ENCODE results near the gene C3.

DNA sequence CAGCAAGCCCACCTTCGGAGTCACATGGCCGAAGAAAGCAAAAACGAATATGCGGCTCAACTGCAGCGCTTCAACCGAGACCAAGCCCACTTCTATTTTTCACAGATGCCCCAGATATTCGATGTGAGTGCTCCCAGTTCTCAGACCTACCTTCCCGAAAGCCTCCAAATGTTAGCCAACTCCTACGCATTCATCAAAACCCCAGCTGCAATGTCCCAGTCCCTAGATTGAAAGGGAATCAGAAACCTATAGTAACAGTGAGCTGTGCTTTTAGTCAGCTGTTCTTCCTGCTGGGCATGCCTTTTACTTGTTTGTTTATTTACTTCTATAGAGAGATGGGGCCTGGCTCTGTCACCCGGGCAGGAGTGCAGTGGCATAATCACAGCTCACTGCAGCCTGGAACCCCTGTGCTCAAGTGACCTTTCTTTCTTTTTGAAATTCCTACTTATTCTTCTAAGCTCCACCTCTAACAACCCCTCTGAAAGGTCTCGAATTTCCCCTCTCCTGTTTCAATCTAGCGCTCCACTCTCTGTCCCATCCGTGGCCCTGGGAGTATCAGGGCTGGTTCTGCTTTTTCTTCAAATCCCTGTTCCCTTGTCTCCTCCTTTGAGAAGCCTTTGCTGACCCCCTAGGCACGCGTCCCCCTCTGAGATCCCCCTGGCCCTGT is 23.4 kb upstream of the C3 start:
- TF ChIP-seq, protein P1, sequence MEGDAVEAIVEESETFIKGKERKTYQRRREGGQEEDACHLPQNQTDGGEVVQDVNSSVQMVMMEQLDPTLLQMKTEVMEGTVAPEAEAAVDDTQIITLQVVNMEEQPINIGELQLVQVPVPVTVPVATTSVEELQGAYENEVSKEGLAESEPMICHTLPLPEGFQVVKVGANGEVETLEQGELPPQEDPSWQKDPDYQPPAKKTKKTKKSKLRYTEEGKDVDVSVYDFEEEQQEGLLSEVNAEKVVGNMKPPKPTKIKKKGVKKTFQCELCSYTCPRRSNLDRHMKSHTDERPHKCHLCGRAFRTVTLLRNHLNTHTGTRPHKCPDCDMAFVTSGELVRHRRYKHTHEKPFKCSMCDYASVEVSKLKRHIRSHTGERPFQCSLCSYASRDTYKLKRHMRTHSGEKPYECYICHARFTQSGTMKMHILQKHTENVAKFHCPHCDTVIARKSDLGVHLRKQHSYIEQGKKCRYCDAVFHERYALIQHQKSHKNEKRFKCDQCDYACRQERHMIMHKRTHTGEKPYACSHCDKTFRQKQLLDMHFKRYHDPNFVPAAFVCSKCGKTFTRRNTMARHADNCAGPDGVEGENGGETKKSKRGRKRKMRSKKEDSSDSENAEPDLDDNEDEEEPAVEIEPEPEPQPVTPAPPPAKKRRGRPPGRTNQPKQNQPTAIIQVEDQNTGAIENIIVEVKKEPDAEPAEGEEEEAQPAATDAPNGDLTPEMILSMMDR (optimal IDR thresholded peaks at IDR 0.05 in 1 of 3, IDR thresholded peaks at IDR 0.05 in 1 of 3, conservative IDR thresholded peaks at IDR 0.05 in 1 of 3; ENCODE audit: extremely low read depth in 1 of 3, insufficient read depth in 2 of 3, low read length in 3 of 3), result no peak
- no peak for TF ChIP-seq EZH2 (IDR thresholded peaks at IDR 0.05; ENCODE audit: low read length)

All from keratinocyte (primary cell).